AG09309 (cell line): ENCODE data around the gene NR2C2.

Experiments used
- DNase-seq: peaks from one replicate; pipeline ENCODE4 v3.0.0-alpha.2; 2010; ENCODE audit warnings: low read depth
- H3K4me3 ChIP-seq: 2 replicates; pipeline ENCODE4 v1.5.1; 2011; ENCODE audit warnings: mild to moderate bottlenecking, low read depth, low read length, moderate library complexity; ENCODE audit not compliant: control insufficient read depth
- CTCF ChIP-seq: IDR thresholded peaks from 2 replicates; pipeline ENCODE4 v1.5.1; 2011; ENCODE audit warnings: mild to moderate bottlenecking, low read depth, low read length, inconsistent platforms; ENCODE audit not compliant: insufficient read depth, control insufficient read depth; ENCODE audit errors: missing control alignments

The NR2C2 gene

GRCh38 chr3:14905055-14905657 lies 42.2 kb upstream of the NR2C2 start:
- DNase-seq: no peak
- no peak overlapping the region for H3K4me3 ChIP-seq
- TF ChIP-seq CTCF: no peak

- DNase-seq: no peak
- no peak for TF ChIP-seq CTCF
- no peak overlapping the region for H3K4me3 ChIP-seq
These were observed 40.9 kb upstream of the NR2C2 start for GRCh38 chr3:14906355-14906971.

- H3K4me3 ChIP-seq: no peak overlapping the region
- DNase-seq: no peak
- no peak for TF ChIP-seq CTCF
These were observed 40.1 kb upstream of the NR2C2 start for GRCh38 chr3:14907043-14907966.

GRCh38 chr3:14909250-14909649 lies 38.1 kb upstream of the NR2C2 start:
- H3K4me3 ChIP-seq: no peak overlapping the region
- TF ChIP-seq CTCF: no peak
- DNase-seq: no peak

GRCh38 chr3:14911651-14912050 lies 35.7 kb upstream of the NR2C2 start:
- no peak for TF ChIP-seq CTCF
- no peak for DNase-seq
- no peak overlapping the region for H3K4me3 ChIP-seq

- DNase-seq: no peak
- H3K4me3 ChIP-seq: no peak overlapping the region
- TF ChIP-seq CTCF: no peak
These were observed 34.1 kb upstream of the NR2C2 start for GRCh38 chr3:14913071-14913925.
